H1 (cell line): ENCODE results near the gene C1QL1. TPM values are rescaled to one million over a fixed set of nuclear protein-coding genes. Genes with fewer than 3 reads are reported as not detected.

Experiments used
- CTCF ChIA-PET: fragments of 300-600 bp; sonication (Branson Sonifier 250); formaldehyde crosslinking; loops from one replicate; lab custom pipeline; 2021; ENCODE audit not compliant: partially characterized antibody; lab: Charles Lee
- POLR2A ChIA-PET: fragments of 300-600 bp; sonication (Branson Sonifier 250); formaldehyde crosslinking; loops from one replicate; lab custom pipeline; 2021; ENCODE audit warnings: inconsistent platforms; ENCODE audit not compliant: partially characterized antibody; lab: Charles Lee
- DNase-seq, 2 experiments: peaks; one replicate each; pipeline versions ENCODE4 v3.0.0 to v3.0.0-alpha.2; 2010 to 2022; ENCODE audit warnings: low spot score in 2 of 2, low read depth in 1 of 2, mixed read lengths in 1 of 2
- FAIRE-seq: peaks from 2 replicates; lab custom pipeline; 2011; peaks lifted over from hg19 to GRCh38; lab: Jason Lieb, UNC
- H2AFZ ChIP-seq: 2 replicates; pipeline ENCODE4 v1.8.1; 2012; ENCODE audit warnings: low read length, inconsistent platforms
- H2AK5ac ChIP-seq: 2 replicates; pipeline ENCODE4 v1.6.1; 2013; ENCODE audit warnings: low read depth, low read length
- H2BK120ac ChIP-seq: replicated peaks from 2 replicates; pipeline ENCODE3; 2013; ENCODE audit warnings: low read depth, low read length, inconsistent platforms
- H2BK12ac ChIP-seq: 2 replicates; pipeline ENCODE4 v1.6.1; 2013; ENCODE audit warnings: low read depth, low read length
- H2BK15ac ChIP-seq: 2 replicates; pipeline ENCODE4 v1.6.1; 2013; ENCODE audit warnings: low read length
- H2BK20ac ChIP-seq: 2 replicates; pipeline ENCODE4 v1.6.1; 2013; ENCODE audit warnings: low read length
- H2BK5ac ChIP-seq: 2 replicates; pipeline ENCODE4 v1.6.1; 2013; ENCODE audit warnings: low read depth, low read length
- H3K14ac ChIP-seq: 2 replicates; pipeline ENCODE4 v1.6.1; 2013; ENCODE audit warnings: inconsistent platforms; ENCODE audit not compliant: insufficient read length
- H3K18ac ChIP-seq: 2 replicates; pipeline ENCODE4 v1.6.1; 2013; ENCODE audit warnings: low read length; ENCODE audit errors: extremely low read depth
- H3K23ac ChIP-seq: 2 replicates; pipeline ENCODE4 v1.6.1; 2013; ENCODE audit warnings: inconsistent platforms; ENCODE audit not compliant: insufficient read length
- H3K23me2 ChIP-seq: 2 replicates; pipeline ENCODE4 v1.6.1; 2013; ENCODE audit warnings: low read depth, low read length
- H3K27ac ChIP-seq: 2 replicates; pipeline ENCODE4 v1.6.1; 2011; ENCODE audit warnings: low read depth, low read length, inconsistent platforms
- H3K27me3 ChIP-seq, 4 experiments: replicated peaks in 1 of 4; 1 replicate in 1 of 4; 2 replicates in 3 of 4; pipeline versions ENCODE4 v1.6.1 to v1.8.1; 2011 to 2013; ENCODE audit warnings: low read length in 3 of 4, mild to moderate bottlenecking in 3 of 4, inconsistent platforms in 2 of 4, mixed read lengths in 2 of 4, moderate library complexity in 1 of 4; ENCODE audit not compliant: control insufficient read depth in 3 of 4, insufficient read depth in 3 of 4; ENCODE audit errors: extremely low read depth in 1 of 4
- H3K36me3 ChIP-seq, 4 experiments: 2 replicates each; pipeline versions ENCODE4 v1.6.1 to v1.8.1; 2011 to 2013; ENCODE audit warnings: mild to moderate bottlenecking in 4 of 4, low read length in 3 of 4, moderate library complexity in 2 of 4, control low read depth in 1 of 4, inconsistent platforms in 1 of 4; ENCODE audit not compliant: insufficient read depth in 4 of 4, control insufficient read depth in 2 of 4
- H3K4ac ChIP-seq: replicated peaks from 2 replicates; pipeline ENCODE3; 2013; ENCODE audit warnings: low read length, low read depth, mixed read lengths, inconsistent platforms; ENCODE audit not compliant: insufficient read length
- H3K4me1 ChIP-seq, 4 experiments: replicated peaks in 1 of 4; 1 replicate in 1 of 4; 2 replicates in 3 of 4; pipeline versions ENCODE4 v1.6.1 to v1.8.1; 2011 to 2013; ENCODE audit warnings: low read length in 3 of 4, inconsistent platforms in 2 of 4, mixed read lengths in 1 of 4; ENCODE audit not compliant: insufficient read depth in 4 of 4, control insufficient read depth in 3 of 4
- H3K4me2 ChIP-seq, 2 experiments: 2 replicates each; pipeline versions ENCODE4 v1.6.1 to v1.8.1; 2011 to 2013; ENCODE audit warnings: low read depth in 2 of 2, low read length in 2 of 2, control low read depth in 1 of 2, inconsistent platforms in 1 of 2, mild to moderate bottlenecking in 1 of 2; ENCODE audit not compliant: insufficient read depth in 1 of 2
- H3K4me3 ChIP-seq, 4 experiments: fragments of 200-600, 300-600 bp in 1 of 4; sonication (generic), shearing (Covaris generic), sonication (Bioruptor Twin) in 1 of 4; 2 replicates each; pipeline versions ENCODE4 v1.5.1 to v1.8.1; 2011 to 2016; ENCODE audit warnings: low read length in 4 of 4, low read depth in 3 of 4, control low read depth in 2 of 4, inconsistent platforms in 2 of 4, mild to moderate bottlenecking in 2 of 4, mixed read lengths in 1 of 4, moderate library complexity in 1 of 4; ENCODE audit not compliant: insufficient read depth in 2 of 4; ENCODE audit errors: extremely low read depth in 1 of 4
- H3K56ac ChIP-seq: replicated peaks from 2 replicates; pipeline ENCODE3; 2013; ENCODE audit warnings: low read depth, mild to moderate bottlenecking, mixed read lengths, low read length, inconsistent platforms; ENCODE audit not compliant: insufficient read length
- H3K79me1 ChIP-seq: 2 replicates; pipeline ENCODE4 v1.6.1; 2013; ENCODE audit warnings: low read depth, low read length, control low read depth
- H3K79me2 ChIP-seq, 2 experiments: 2 replicates each; pipeline versions ENCODE4 v1.6.1 to v1.8.1; 2012 to 2013; ENCODE audit warnings: low read length in 2 of 2, mild to moderate bottlenecking in 2 of 2, inconsistent platforms in 1 of 2; ENCODE audit not compliant: insufficient read depth in 2 of 2, control insufficient read depth in 1 of 2
- H3K9ac ChIP-seq, 4 experiments: replicated peaks in 1 of 4; 1 replicate in 1 of 4; 2 replicates in 3 of 4; pipeline versions ENCODE4 v1.6.1 to v1.8.1; 2011 to 2013; ENCODE audit warnings: low read depth in 3 of 4, low read length in 3 of 4, control low read depth in 2 of 4, mild to moderate bottlenecking in 2 of 4, moderate library complexity in 2 of 4, inconsistent platforms in 1 of 4; ENCODE audit errors: extremely low read depth in 1 of 4
- H3K9me3 ChIP-seq, 2 experiments: 2 replicates each; pipeline versions ENCODE4 v1.6.1 to v1.8.1; 2012 to 2013; ENCODE audit warnings: mild to moderate bottlenecking in 2 of 2, moderate library complexity in 2 of 2, control low read depth in 1 of 2, inconsistent platforms in 1 of 2, low read depth in 1 of 2, low read length in 1 of 2, mixed read lengths in 1 of 2; ENCODE audit not compliant: insufficient read depth in 2 of 2
- H4K20me1 ChIP-seq, 2 experiments: replicated peaks in 1 of 2; 2 replicates each; pipeline versions ENCODE3 to v1.8.1; 2011 to 2013; ENCODE audit warnings: inconsistent platforms in 2 of 2, low read length in 2 of 2, mild to moderate bottlenecking in 1 of 2; ENCODE audit not compliant: insufficient read depth in 2 of 2, control insufficient read depth in 1 of 2
- H4K5ac ChIP-seq: 2 replicates; pipeline ENCODE4 v1.6.1; 2013; ENCODE audit warnings: low read length, low read depth, mixed read lengths, inconsistent platforms; ENCODE audit not compliant: insufficient read length
- H4K8ac ChIP-seq: 2 replicates; pipeline ENCODE4 v1.8.0; 2013; ENCODE audit warnings: mild to moderate bottlenecking, moderate library complexity, low read length, inconsistent platforms; ENCODE audit not compliant: insufficient read depth; ENCODE audit errors: extremely low read depth
- H4K91ac ChIP-seq: replicated peaks from 2 replicates; pipeline ENCODE3; 2013; ENCODE audit warnings: low read length, mixed read lengths, inconsistent platforms; ENCODE audit not compliant: insufficient read length
- CEBPB ChIP-seq: IDR thresholded peaks from 2 replicates; pipeline ENCODE4 v1.6.1; 2012; ENCODE audit warnings: low read depth, low read length
- RFX5 ChIP-seq: IDR thresholded peaks from 2 replicates; pipeline ENCODE4 v1.6.1; 2011; ENCODE audit warnings: low read depth, low read length, improper control_type of control experiment, borderline replicate concordance
- SAP30 ChIP-seq: fragments of 300-600 bp; sonication (generic); IDR thresholded peaks from 2 replicates; pipeline ENCODE4 v1.7.1; 2012; ENCODE audit warnings: low read length, moderate library complexity, mild to moderate bottlenecking, inconsistent platforms; ENCODE audit not compliant: insufficient read depth, insufficient replicate concordance
- SP4 ChIP-seq: IDR thresholded peaks from 2 replicates; pipeline ENCODE4 v1.6.1; 2012; ENCODE audit warnings: low read length, inconsistent platforms
- SRF ChIP-seq: IDR thresholded peaks from 2 replicates; pipeline ENCODE4 v1.6.1; 2011; ENCODE audit warnings: mild to moderate bottlenecking, low read depth, low read length, moderate library complexity
- SUZ12 ChIP-seq: fragments of 200-600 bp; sonication (generic); IDR thresholded peaks from 2 replicates; pipeline ENCODE4 v1.6.1; 2012; ENCODE audit warnings: mild to moderate bottlenecking, inconsistent platforms, low read length, moderate library complexity, mixed read lengths
- TEAD4 ChIP-seq: IDR thresholded peaks from 2 replicates; pipeline ENCODE4 v1.6.1; 2012; ENCODE audit warnings: low read depth, low read length, inconsistent platforms, mixed read lengths
- WGBS, 2 experiments: shearing (Covaris generic) in 1 of 2; methylation state at CpG; one replicate each; pipeline versions ENCODE4 v1.1.6 to v1.1.7; 2013 to 2015; ENCODE audit warnings: low lambda C conversion rate in 2 of 2, mixed read lengths in 2 of 2, inconsistent platforms in 1 of 2, low coverage in 1 of 2, missing lambda C conversion rate in 1 of 2; ENCODE audit not compliant: insufficient replicate concordance in 2 of 2, insufficient coverage in 1 of 2, insufficient read length in 1 of 2; ENCODE audit errors: extremely low coverage in 1 of 2, missing lambda C conversion rate in 1 of 2; 5-methylcytosine and 5-hydroxymethylcytosine counted together
- polyA plus RNA-seq, 7 experiments: library from polyadenylated mRNA; depleted of rRNA in 3 of 7; stranded (reverse) in 5 of 7; unstranded in 2 of 7; fragments of >200 nt in 5 of 7; fragments of 200-250 nt in 2 of 7; gene quantifications; 1 replicate in 5 of 7; 2 replicates in 1 of 7; 4 replicates in 1 of 7; pipeline versions ENCODE4 v1.2.1 to v1.2.3, GENCODE V29; 2011 to 2013; ENCODE audit warnings: missing spikeins in 2 of 7, mixed read lengths in 2 of 7
- total RNA-seq: library from RNA; stranded (reverse); fragmentation: NEBNext Ultra II Directional; extraction: Animal tissue kit (Norgen Biotek cat#: 25700); gene quantifications from 2 replicates; pipeline ENCODE4 v1.2.1, GENCODE V29; 2021
- TF ChIP-seq, protein P1 (sequence below): IDR thresholded peaks from 2 replicates; pipeline ENCODE4 v1.6.1; 2012; ENCODE audit warnings: inconsistent platforms
- TF ChIP-seq, protein P2 (sequence below): IDR thresholded peaks from 2 replicates; pipeline ENCODE4 v1.6.1; 2012; ENCODE audit warnings: low read length, inconsistent platforms

The C1QL1 gene
- total and polyA plus RNA-seq, 2 of the 8 experiments (the other 6 are each of a cell fraction or from before 2014, with no cell fraction given), result 7.6 to 10.5 TPM

GRCh38 chr17:44956998-44957981 lies 10.8 kb downstream of the C1QL1 start:
- Histone ChIP-seq H3K9me3 (no peaks in the 10 kb centered on the region), H3K79me1 (no peaks in the 10 kb centered on the region), H3K23me2 (peaks cover 2% of the 10 kb centered on the region; the same call in 1 of the 2 replicates), H3K4me1 (peaks cover 0 to 14% (median 4%) of the 10 kb centered on the region in 4 experiments; a peak in 4 of 7 replicates), H4K8ac (no peak overlapping the region), H3K56ac (no peak overlapping the region), H3K27me3 (peaks cover 0 to 27% (median 20%) of the 10 kb centered on the region in 4 experiments; a peak in 5 of 7 replicates), H2BK120ac (no peak overlapping the region), H3K4ac (no peak overlapping the region), H2BK5ac (no peak overlapping the region), H3K14ac (no peak overlapping the region), H2BK15ac (no peak overlapping the region), H4K91ac (no peak overlapping the region), H3K23ac (no peak overlapping the region), H2BK12ac (no peak overlapping the region), H3K18ac (no peak overlapping the region), H2AK5ac (no peak overlapping the region), H3K27ac (no peak overlapping the region), H4K5ac (no peak overlapping the region), H2AFZ (no peak overlapping the region), H4K20me1 (no peaks in the 10 kb centered on the region), H3K9ac (no peak overlapping the region; a peak in 1 of 7 replicates), H3K4me3 (no peak overlapping the region), H3K4me2 (no peak overlapping the region), H3K36me3 (no peaks in the 10 kb centered on the region), H3K79me2 (no peaks in the 10 kb centered on the region), H2BK20ac (no peak overlapping the region)
- no peak for FAIRE-seq
- ChIA-PET POLR2A (no interaction called here), CTCF (interaction anchor here (1.1 to 14.5 kb wide), 8 partner anchors 10 to 63 kb away, joined by 3 to 182 read pairs (median 6); partner anchors contain the start of genes C1QL1 and KIF18B)
- DNase-seq, result no peak
- 85% methylated on average over 8 of the region's 8 CpGs; no CpG with 5 or more reads in 1 of the 2 experiments for WGBS, 2 experiments
- TF ChIP-seq SUZ12 (no peak), SP4 (no peak), RFX5 (no peak), SAP30 (no peak), SRF (no peak), TEAD4 (no peak), CEBPB (no peak)
- TF ChIP-seq, protein P1, sequence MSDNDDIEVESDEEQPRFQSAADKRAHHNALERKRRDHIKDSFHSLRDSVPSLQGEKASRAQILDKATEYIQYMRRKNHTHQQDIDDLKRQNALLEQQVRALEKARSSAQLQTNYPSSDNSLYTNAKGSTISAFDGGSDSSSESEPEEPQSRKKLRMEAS, result no peak
- TF ChIP-seq, protein P2, sequence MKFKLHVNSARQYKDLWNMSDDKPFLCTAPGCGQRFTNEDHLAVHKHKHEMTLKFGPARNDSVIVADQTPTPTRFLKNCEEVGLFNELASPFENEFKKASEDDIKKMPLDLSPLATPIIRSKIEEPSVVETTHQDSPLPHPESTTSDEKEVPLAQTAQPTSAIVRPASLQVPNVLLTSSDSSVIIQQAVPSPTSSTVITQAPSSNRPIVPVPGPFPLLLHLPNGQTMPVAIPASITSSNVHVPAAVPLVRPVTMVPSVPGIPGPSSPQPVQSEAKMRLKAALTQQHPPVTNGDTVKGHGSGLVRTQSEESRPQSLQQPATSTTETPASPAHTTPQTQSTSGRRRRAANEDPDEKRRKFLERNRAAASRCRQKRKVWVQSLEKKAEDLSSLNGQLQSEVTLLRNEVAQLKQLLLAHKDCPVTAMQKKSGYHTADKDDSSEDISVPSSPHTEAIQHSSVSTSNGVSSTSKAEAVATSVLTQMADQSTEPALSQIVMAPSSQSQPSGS, result no peak
